T-helper 1 cell treated with Interleukin-12 subunit alpha and Interleukin-12 subunit beta and Interleukin-4 antibody, amounts not matched to agents 30 μg/mL and 1 μg/mL, for 36 hours (primary cell): ENCODE data around the gene ECI1.
"Not testable (repeated sequence)": the region's sequence is repeated elsewhere in the genome, so short reads cannot be mapped to it uniquely, and the experiment has no call there.

Source experiments
- H3K27ac Mint-ChIP-seq: one replicate; pipeline ENCODE4 v1.8.0; 2021; ENCODE audit warnings: mild to moderate bottlenecking, mixed read lengths
- H3K27me3 Mint-ChIP-seq: one replicate; pipeline ENCODE4 v1.8.0; 2021; ENCODE audit warnings: low read depth, mixed read lengths
- H3K36me3 Mint-ChIP-seq: one replicate; pipeline ENCODE4 v1.8.0; 2021; ENCODE audit warnings: low read depth, mixed read lengths
- H3K4me1 Mint-ChIP-seq: one replicate; pipeline ENCODE4 v1.8.0; 2021; ENCODE audit warnings: low read depth, mixed read lengths
- H3K4me3 Mint-ChIP-seq: one replicate; pipeline ENCODE4 v1.8.0; 2021; ENCODE audit warnings: mild to moderate bottlenecking, moderate library complexity, mixed read lengths
- H3K9me3 Mint-ChIP-seq: one replicate; pipeline ENCODE4 v1.8.0; 2021; ENCODE audit warnings: mixed read lengths

ECI1 gene

DNA sequence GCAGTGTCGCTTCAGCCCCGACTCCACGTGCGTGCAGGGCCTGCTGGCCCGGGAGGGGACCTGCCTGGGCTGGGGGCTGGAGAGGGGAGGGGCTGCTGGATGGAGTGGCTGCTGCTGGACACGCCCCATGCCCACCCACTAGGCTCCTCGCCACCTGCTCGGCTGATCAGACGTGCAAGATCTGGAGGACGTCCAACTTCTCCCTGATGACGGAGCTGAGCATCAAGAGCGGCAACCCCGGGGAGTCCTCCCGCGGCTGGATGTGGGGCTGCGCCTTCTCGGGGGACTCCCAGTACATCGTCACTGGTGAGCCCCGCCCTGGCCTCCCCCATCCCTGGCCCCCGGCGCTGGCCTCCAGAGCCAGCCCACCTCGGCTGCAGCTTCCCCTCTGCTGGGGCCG, 43.1 kb downstream of the ECI1 start:
- H3K4me1 Mint-ChIP-seq = peaks cover 24% of the 10 kb centered on the region
- H3K36me3 Mint-ChIP-seq = peaks cover 8% of the 10 kb centered on the region
- no peak overlapping the region for H3K27ac Mint-ChIP-seq
- no peaks in the 10 kb centered on the region for H3K27me3 Mint-ChIP-seq
- H3K9me3 Mint-ChIP-seq = no peaks in the 10 kb centered on the region
- H3K4me3 Mint-ChIP-seq = no peak overlapping the region

DNA sequence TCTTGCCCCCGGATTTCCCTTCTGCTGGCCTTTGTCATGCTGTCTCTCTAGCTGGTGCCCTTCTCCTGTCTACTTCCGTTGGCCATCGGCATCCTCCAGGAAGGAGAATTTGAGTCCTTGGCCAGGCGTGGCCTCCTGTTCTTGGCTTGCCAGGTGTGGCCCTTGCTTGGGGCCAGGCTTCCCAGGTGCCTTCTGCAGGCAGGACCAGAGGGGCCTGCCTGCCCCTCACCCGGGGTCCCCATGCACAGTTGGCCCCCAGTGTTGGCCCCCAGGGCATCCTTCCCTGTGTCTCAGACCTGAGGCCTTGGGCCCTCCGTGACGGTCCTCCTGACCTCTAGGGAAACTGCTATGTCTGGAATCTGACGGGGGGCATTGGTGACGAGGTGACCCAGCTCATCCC, 43.5 kb downstream of the ECI1 start:
- Mint-ChIP-seq H3K4me3 (peak overlapping the region; percentile 74), H3K9me3 (no peaks in the 10 kb centered on the region), H3K36me3 (peaks cover 8% of the 10 kb centered on the region), H3K4me1 (peaks cover 22% of the 10 kb centered on the region), H3K27ac (peak overlapping the region; percentile 42), H3K27me3 (no peaks in the 10 kb centered on the region)

DNA sequence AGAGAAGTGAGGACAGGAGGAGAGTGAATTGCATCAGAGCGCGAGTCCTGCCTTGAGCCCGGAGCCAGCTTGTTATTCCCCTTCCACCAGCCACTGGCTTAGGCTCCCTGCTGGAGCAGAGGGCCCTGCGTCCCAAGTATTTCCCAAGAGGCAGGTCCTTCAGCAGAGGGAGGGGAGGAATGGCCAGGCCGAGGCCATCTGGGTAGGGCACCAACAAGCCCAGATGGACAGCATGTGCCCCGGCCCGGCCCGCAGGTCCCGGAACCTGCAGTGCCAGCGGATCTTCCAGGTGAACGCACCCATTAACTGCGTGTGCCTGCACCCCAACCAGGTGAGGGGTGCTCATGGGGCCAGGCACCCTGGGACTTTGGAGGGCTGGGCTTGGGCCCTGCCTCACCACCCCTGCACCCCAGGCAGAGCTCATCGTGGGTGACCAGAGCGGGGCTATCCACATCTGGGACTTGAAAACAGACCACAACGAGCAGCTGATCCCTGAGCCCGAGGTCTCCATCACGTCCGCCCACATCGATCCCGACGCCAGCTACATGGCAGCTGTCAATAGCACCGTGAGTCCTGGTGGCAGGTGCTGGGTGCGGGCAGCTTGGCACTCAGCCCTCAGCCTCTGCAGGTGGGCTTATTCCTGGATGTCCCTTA, 44.5 kb downstream of the ECI1 start:
- H3K27me3 Mint-ChIP-seq = peaks cover 4% of the 10 kb centered on the region
- peak overlapping the region; percentile 42 for H3K27ac Mint-ChIP-seq
- H3K36me3 Mint-ChIP-seq = peaks cover 10% of the 10 kb centered on the region
- peak overlapping the region; percentile 83 for H3K4me3 Mint-ChIP-seq
- no peaks in the 10 kb centered on the region for H3K9me3 Mint-ChIP-seq
- H3K4me1 Mint-ChIP-seq = peaks cover 15% of the 10 kb centered on the region

DNA sequence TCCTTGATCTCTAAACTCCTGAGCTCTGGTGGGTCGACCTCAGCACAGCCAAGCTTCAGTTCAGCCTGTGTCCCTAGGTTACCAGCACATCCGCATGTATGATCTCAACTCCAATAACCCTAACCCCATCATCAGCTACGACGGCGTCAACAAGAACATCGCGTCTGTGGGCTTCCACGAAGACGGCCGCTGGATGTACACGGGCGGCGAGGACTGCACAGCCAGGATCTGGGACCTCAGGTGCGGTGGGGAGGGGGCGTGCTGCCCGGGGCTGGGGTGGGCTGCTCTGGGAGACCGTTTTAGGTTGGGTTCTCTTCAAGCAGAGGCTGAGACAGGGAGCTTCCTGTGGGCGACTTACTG, 45.0 kb downstream of the ECI1 start:
- H3K9me3 Mint-ChIP-seq = no peaks in the 10 kb centered on the region
- H3K27ac Mint-ChIP-seq = peak overlapping the region; percentile 76
- H3K27me3 Mint-ChIP-seq = peaks cover 4% of the 10 kb centered on the region
- peaks cover 10% of the 10 kb centered on the region for H3K36me3 Mint-ChIP-seq
- peaks cover 13% of the 10 kb centered on the region for H3K4me1 Mint-ChIP-seq
- peak overlapping the region; percentile 83 for H3K4me3 Mint-ChIP-seq

DNA sequence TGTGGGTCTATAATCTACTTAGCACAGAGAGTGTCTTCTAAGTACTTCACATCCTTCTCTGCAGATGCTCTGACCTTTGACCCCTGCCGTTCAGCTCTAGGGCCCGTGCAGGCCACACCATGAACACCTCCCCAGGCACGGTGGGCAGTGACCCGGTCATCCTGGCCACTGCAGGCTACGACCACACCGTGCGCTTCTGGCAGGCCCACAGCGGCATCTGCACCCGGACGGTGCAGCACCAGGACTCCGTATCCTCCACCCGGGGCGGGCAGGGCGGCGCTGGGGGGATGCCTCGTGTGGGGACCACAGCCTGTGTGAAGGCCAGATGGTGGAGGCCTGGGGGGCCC, 45.4 kb downstream of the ECI1 start:
- H3K27ac Mint-ChIP-seq = peak overlapping the region; percentile 62
- no peaks in the 10 kb centered on the region for H3K9me3 Mint-ChIP-seq
- H3K4me1 Mint-ChIP-seq = peaks cover 13% of the 10 kb centered on the region
- H3K36me3 Mint-ChIP-seq = peaks cover 10% of the 10 kb centered on the region
- H3K27me3 Mint-ChIP-seq = peaks cover 4% of the 10 kb centered on the region
- peak overlapping the region; percentile 83 for H3K4me3 Mint-ChIP-seq

DNA sequence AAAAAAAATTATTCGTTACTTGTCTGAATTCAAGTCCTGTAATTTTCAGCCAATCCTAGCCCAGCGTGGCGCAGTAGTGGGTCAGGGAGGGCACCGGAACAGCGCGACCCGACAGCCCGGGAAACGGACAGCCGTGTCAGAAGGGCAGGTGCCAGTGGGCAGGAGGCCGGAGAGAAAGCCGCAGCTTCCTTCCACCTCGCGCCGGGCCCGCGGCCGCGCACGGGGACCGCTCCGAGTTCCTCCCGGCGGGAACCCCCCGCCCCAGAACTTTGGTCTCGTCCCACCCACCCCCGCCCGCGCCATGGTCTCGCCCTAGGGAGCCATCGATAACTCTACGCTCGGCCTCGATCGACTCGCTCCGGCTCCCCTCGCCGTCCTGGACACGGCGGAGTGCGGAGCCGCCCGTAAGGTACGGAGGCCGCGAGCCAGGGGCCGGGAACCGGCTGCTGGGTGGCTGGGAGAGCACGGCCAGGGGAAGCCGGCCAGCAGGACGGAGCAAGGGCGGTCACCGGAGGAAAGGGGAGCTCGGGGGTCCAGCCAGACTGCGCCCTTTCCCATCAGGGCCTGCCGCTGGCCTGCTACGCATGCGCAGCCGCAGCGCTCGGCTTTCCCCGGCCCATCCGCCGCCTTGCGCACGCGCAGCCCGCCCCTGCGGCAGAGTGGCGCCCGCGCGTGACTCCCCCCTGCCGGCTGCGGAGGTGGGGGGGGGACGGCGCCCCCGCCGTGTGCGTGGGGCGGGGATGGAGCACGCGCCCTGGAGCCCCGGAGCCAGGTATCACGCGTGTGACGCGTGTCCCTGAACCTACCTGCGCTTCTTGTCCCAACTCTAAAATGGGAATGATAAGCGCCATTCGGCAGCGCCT, 46.1 kb downstream of the ECI1 start, which contains the start of gene MLST8:
TSS of gene MLST8 (plus strand) at position 351 of the 863 bp plus-strand sequence. CDS start 632 bp downstream, outside the sequence.
- H3K36me3 Mint-ChIP-seq = peaks cover 10% of the 10 kb centered on the region
- H3K4me1 Mint-ChIP-seq = peaks cover 13% of the 10 kb centered on the region
- H3K4me3 Mint-ChIP-seq = peak within 1 kb of the TSS; percentile 83
- H3K27ac Mint-ChIP-seq = peak within 1 kb of the TSS; percentile 80
- H3K9me3 Mint-ChIP-seq = no peaks in the 10 kb centered on the region
- H3K27me3 Mint-ChIP-seq = peaks cover 9% of the 10 kb centered on the region

DNA sequence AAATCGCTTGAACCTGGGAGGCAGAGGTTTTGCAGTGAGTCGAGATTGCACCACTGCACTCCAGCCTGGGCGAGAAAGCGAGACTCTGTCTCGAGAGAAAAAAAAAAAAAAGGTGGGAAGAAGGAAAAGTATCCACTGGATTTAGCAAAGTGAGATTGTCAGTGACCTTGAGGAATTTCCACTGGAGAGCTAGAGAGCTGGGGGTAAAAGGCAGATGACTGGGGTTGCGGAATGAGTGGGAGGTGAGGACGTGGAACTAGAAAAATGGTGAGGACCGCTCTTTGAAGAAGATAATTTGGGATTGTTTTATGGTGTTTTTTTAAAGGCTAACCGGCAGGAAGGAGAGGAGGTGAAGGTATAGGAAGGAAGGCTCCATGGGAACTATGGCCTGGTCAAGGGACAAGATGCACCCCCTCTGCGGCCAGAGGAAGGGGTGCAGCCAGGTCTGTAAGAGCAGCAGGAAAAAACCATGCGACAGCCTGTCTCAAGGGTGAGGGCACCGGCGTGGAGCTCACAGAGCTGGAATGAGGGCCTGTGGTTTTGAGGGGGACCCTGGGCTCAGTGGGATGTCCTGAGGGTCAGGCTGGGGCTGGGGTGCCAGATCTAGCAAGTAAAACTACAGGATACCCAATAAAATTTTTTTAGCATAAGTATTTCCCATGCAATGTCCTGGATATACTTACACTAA, 46.8 kb downstream of the ECI1 start:
- H3K4me1 Mint-ChIP-seq = peaks cover 13% of the 10 kb centered on the region
- H3K4me3 Mint-ChIP-seq = peak overlapping the region; percentile 74
- peaks cover 12% of the 10 kb centered on the region for H3K27me3 Mint-ChIP-seq
- H3K9me3 Mint-ChIP-seq = no peaks in the 10 kb centered on the region
- peak overlapping the region; percentile 72 for H3K27ac Mint-ChIP-seq
- peaks cover 10% of the 10 kb centered on the region for H3K36me3 Mint-ChIP-seq

DNA sequence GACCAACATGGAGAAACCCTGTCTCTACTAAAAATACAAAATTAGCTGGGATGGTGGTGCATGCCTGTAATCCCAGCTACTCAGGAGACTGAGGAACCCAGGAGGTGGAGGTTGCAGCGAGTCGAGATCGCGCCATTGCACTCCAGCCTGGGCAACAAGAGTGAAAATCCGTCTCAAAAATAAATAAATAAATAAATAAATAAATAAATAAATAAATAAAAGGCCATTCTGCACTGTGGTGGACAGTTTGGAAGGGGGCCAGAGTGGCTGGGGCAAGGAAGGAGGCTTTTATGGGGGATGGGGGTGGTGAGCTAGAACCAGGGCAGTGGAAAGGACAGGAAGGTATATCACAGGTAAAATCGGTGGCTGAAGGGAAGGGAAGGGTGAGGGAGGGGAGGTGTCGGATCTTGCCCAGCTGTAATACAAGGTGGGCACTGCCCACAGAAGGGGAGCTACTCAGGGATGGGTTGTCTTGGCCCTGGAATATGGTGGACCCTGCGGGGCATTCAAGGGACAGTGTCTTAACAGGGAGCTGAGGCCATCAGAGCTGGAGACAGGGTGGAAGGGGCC, 48.2 kb downstream of the ECI1 start:
- not testable (repeated sequence) for H3K27ac Mint-ChIP-seq, H3K9me3 Mint-ChIP-seq, H3K36me3 Mint-ChIP-seq
- peak overlapping the region; percentile 32 for H3K4me3 Mint-ChIP-seq
- peaks cover 13% of the 10 kb centered on the region for H3K4me1 Mint-ChIP-seq
- H3K27me3 Mint-ChIP-seq = peaks cover 22% of the 10 kb centered on the region

DNA sequence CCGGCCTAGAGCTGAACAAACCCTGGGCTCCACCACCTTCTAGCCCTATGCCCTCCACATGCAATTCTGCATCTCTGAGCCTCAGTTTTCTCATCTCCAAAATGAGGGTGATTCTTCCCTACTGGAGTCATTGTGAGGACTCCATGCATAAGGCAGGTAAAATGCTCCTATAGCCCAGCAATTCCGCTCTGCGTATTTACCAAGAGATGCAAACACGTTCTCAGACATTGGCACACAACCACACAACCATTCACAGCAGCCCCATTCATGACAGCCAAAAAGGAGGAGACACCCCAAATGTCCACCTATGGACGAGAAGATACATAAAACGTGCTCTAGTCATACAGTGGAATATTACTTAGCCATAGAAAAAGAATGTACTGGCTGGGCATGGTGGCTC, 51.1 kb downstream of the ECI1 start:
- Mint-ChIP-seq H3K4me1 (peaks cover 4% of the 10 kb centered on the region), H3K27me3 (peaks cover 34% of the 10 kb centered on the region), H3K9me3 (no peaks in the 10 kb centered on the region), H3K27ac (no peak overlapping the region), H3K4me3 (no peak overlapping the region), H3K36me3 (peaks cover 1% of the 10 kb centered on the region)

DNA sequence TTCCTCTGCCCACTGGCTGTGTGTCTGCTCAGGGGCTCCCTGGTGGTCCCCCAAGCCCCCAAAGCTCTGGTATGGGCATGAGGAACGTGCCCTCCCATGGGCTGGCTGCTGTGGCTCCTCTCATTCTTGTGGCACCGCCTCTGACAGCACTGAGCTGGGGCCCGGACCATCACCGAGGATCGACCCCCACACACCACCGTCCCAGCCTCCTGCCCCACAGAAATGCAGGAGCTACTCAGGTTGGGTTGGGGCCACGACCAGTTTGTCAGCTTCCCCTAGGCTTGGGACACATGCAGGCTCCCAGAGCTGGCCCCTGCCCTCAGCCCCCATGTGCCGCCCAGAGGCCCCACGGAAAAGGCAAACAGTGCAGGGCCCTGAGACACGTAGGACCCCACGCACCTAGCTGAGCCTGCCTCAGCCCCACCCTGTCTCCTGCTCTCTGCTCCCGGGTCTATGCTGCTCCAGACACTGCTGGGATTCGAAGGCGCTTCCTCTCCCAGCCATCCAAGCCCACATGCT, 51.7 kb downstream of the ECI1 start:
- Mint-ChIP-seq H3K36me3 (peaks cover 1% of the 10 kb centered on the region), H3K27me3 (peaks cover 40% of the 10 kb centered on the region), H3K27ac (no peak overlapping the region), H3K4me3 (no peak overlapping the region), H3K4me1 (peaks cover 6% of the 10 kb centered on the region), H3K9me3 (no peaks in the 10 kb centered on the region)

DNA sequence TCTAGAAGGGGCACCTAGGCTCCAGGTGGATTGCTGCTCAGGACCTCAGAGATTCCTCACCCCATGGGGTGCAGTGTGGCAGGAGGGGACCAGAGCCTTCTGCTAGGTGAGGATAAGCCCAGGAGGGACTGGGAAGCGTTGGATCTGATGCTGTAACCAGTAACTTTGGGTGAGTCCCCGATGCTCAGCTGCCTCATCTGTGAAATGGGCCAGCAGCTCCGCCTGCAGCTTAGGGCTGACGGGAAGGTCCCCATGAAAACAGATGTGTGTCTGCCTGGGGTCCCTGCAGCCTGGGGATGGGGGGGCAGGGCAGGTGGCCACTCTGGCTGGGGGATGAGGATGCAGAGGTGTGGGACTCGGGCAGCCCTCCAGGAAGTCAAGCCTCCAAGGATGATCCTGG, 52.3 kb downstream of the ECI1 start:
- no peaks in the 10 kb centered on the region for H3K9me3 Mint-ChIP-seq
- H3K4me3 Mint-ChIP-seq = no peak overlapping the region
- H3K27me3 Mint-ChIP-seq = peaks cover 42% of the 10 kb centered on the region
- peaks cover 2% of the 10 kb centered on the region for H3K4me1 Mint-ChIP-seq
- no peak overlapping the region for H3K27ac Mint-ChIP-seq
- H3K36me3 Mint-ChIP-seq = peaks cover 1% of the 10 kb centered on the region

DNA sequence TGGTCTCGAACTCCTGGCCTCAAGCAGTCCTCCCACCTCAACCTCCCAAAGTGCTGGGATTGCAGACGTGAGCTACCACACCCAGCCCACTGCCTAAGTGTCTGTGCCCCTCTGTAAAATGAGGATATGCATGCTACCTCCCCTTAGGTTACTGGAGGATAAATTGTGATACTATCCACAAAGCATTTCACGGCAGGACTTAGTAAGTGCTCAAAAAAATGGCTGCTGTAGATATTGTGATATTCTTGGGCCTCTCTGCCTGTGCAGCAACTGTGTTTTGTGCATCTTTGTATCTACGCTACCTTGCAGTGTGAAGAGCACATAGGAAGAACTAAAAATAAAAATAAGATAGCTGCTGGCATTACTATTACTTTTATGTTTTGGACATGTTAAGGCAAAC, 53.1 kb downstream of the ECI1 start:
- Mint-ChIP-seq H3K27me3 (peaks cover 42% of the 10 kb centered on the region), H3K9me3 (no peaks in the 10 kb centered on the region), H3K4me1 (peaks cover 2% of the 10 kb centered on the region), H3K4me3 (peak overlapping the region; percentile 28), H3K27ac (no peak overlapping the region), H3K36me3 (peaks cover 1% of the 10 kb centered on the region)

DNA sequence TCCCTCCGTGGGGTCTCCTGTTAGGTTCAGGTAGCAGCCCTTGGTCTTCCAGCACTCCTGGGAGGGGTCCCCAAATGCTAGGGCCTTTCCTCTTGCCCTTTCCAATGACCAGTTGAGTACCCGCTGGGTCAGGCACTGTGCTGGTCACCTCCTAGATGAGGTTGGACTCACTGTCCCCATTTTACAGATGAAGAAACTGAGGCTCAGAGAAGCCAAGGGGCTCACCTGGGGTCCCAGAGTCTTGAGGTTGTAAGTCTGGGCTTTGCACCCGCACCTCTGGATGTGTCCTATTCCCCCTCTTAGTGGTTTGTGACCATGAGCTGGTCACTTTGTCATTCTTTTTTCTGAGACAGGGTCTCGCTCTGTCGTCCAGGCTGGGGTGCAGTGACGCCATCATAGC, 53.6 kb downstream of the ECI1 start:
- peak overlapping the region; percentile 28 for H3K4me3 Mint-ChIP-seq
- peaks cover 1% of the 10 kb centered on the region for H3K36me3 Mint-ChIP-seq
- no peaks in the 10 kb centered on the region for H3K9me3 Mint-ChIP-seq
- H3K4me1 Mint-ChIP-seq = peaks cover 2% of the 10 kb centered on the region
- H3K27me3 Mint-ChIP-seq = peaks cover 42% of the 10 kb centered on the region
- H3K27ac Mint-ChIP-seq = no peak overlapping the region

DNA sequence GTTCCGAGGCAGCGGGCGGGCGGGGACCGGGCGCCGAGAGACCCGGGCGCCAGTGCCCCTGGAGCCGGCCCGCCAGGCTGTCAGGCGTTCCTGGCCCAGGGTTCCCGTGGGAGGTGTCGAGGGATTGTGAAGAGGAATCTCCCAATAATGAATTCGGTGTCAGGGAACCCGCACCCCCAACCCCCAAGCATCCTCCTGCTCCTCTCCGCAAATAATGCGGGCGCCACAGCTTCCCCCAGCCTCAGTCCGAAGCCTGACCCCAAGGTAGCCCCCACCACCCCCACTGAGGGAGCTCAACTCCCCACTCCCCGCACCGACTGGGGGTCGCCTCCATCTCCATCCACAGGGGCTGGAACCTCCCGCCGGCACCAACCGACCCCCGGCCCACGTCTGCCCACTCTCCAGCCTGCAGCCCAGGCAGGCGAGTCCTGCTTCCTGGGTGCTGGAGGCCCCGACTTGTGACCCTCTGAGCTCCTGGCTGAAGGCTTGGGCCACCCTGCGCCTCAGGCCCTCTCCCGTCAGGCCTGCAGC, 54.3 kb downstream of the ECI1 start:
- Mint-ChIP-seq H3K36me3 (no peaks in the 10 kb centered on the region), H3K4me1 (peaks cover 2% of the 10 kb centered on the region), H3K4me3 (peak overlapping the region; percentile 17), H3K27me3 (peaks cover 42% of the 10 kb centered on the region), H3K9me3 (no peaks in the 10 kb centered on the region), H3K27ac (no peak overlapping the region)
